HepG2 (cell line): ENCODE measurements around the gene CXCL3. TPM values are rescaled to one million over a fixed set of nuclear protein-coding genes. Genes with fewer than 3 reads are reported as not detected.

Experiments used
- ATAC-seq: fragments of 200-7000 bp; cut with Tn5 transposase; 3 replicates; pipeline ENCODE4 v1.9.1; 2020; ENCODE audit warnings: mild to moderate bottlenecking, moderate library complexity
- BruUV-seq: library from RNA; stranded (reverse); fragments of 400-500 nt; replicated peaks from 2 replicates; lab custom pipeline; 2021; lab: Mats Ljungman, UMichigan
- CTCF ChIA-PET: fragments of 300-600 bp; formaldehyde crosslinking; extraction: SDS; loops from one replicate; lab custom pipeline; 2021; ENCODE audit warnings: low total read pairs, inconsistent platforms, low intra/inter-chr PET ratio; lab: Yijun Ruan, JAX
- POLR2A ChIA-PET: fragments of 350-600 bp; sonication (Branson Sonifier 250); formaldehyde crosslinking; loops from one replicate; lab custom pipeline; 2020; ENCODE audit warnings: antibody characterized with exemption, inconsistent platforms; lab: Yijun Ruan, JAX
- DNase-seq: peaks from one replicate; pipeline ENCODE4 v3.0.0-alpha.2; 2015; ENCODE audit warnings: low spot score
- FAIRE-seq: peaks from 3 replicates; lab custom pipeline; 2011; peaks lifted over from hg19 to GRCh38; lab: Jason Lieb, UNC
- H2AFZ ChIP-seq: one replicate; pipeline ENCODE4 v1.6.1; 2011; ENCODE audit warnings: low read length, inconsistent platforms
- H3K27ac ChIP-seq: fragments of 300-600 bp; 3 replicates; pipeline ENCODE4 v1.8.0; 2011; ENCODE audit warnings: mixed run types, mild to moderate bottlenecking, mixed read lengths, low read length, inconsistent platforms; ENCODE audit not compliant: insufficient read depth; ENCODE audit errors: extremely low read length
- H3K27me3 ChIP-seq, 2 experiments: fragments of 200-600 bp in 1 of 2; 2 replicates in 1 of 2; 3 replicates in 1 of 2; pipeline versions ENCODE4 v1.6.0 to v1.8.0; 2011; ENCODE audit warnings: low read length in 2 of 2, mild to moderate bottlenecking in 2 of 2, moderate library complexity in 2 of 2, inconsistent platforms in 1 of 2; ENCODE audit not compliant: insufficient read depth in 2 of 2, control insufficient read depth in 1 of 2
- H3K36me3 ChIP-seq, 2 experiments: fragments of 200-600 bp in 1 of 2; replicated peaks in 1 of 2; 2 replicates in 1 of 2; 3 replicates in 1 of 2; pipeline versions ENCODE4 v1.5.1 to v1.8.0; 2011; ENCODE audit warnings: low read length in 2 of 2, inconsistent platforms in 1 of 2; ENCODE audit not compliant: insufficient read depth in 2 of 2, control insufficient read depth in 1 of 2
- H3K4me1 ChIP-seq: 2 replicates; pipeline ENCODE4 v1.5.1; 2012; ENCODE audit warnings: low read length, inconsistent platforms; ENCODE audit not compliant: insufficient read depth
- H3K4me2 ChIP-seq: 2 replicates; pipeline ENCODE4 v1.6.0; 2011; ENCODE audit warnings: low read depth, low read length, inconsistent platforms
- H3K4me3 ChIP-seq, 3 experiments: fragments of 200-600 bp in 1 of 3; sonication (generic), shearing (Covaris generic) in 1 of 3; replicated peaks in 1 of 3; 2 replicates each; pipeline ENCODE4 v1.5.1; 2011 to 2016; ENCODE audit warnings: low read length in 3 of 3, inconsistent platforms in 2 of 3, low read depth in 2 of 3, mild to moderate bottlenecking in 2 of 3, control low read depth in 1 of 3, mixed read lengths in 1 of 3; ENCODE audit not compliant: insufficient read depth in 1 of 3
- H3K79me2 ChIP-seq: one replicate; pipeline ENCODE4 v1.6.1; 2011; ENCODE audit warnings: low read length, inconsistent platforms; ENCODE audit not compliant: insufficient read depth
- H3K9ac ChIP-seq: 2 replicates; pipeline ENCODE4 v1.6.0; 2011; ENCODE audit warnings: mild to moderate bottlenecking, low read depth, low read length, inconsistent platforms; ENCODE audit not compliant: insufficient read depth
- H3K9me3 ChIP-seq: 2 replicates; pipeline ENCODE4 v1.5.1; 2012; ENCODE audit warnings: mild to moderate bottlenecking, low read length
- H4K20me1 ChIP-seq: 2 replicates; pipeline ENCODE4 v1.6.0; 2011; ENCODE audit warnings: inconsistent platforms, mild to moderate bottlenecking, low read length, moderate library complexity; ENCODE audit not compliant: insufficient read depth
- ATF7-NPFF ChIP-seq: sonication (generic); formaldehyde crosslinking; IDR thresholded peaks from 2 replicates; pipeline ENCODE4 v1.8.1; 2023; ENCODE audit warnings: mild to moderate bottlenecking, low read depth, missing genetic modification reagents, moderate library complexity
- CREB3 ChIP-seq: sonication (generic); formaldehyde crosslinking; IDR thresholded peaks from 2 replicates; pipeline ENCODE4 v1.5.0; 2020; ENCODE audit warnings: missing genetic modification reagents
- FLYWCH1 ChIP-seq: sonication (generic); formaldehyde crosslinking; IDR thresholded peaks from 2 replicates; pipeline ENCODE4 v1.8.1; 2023; ENCODE audit warnings: mild to moderate bottlenecking, missing genetic modification reagents
- GZF1 ChIP-seq: sonication (generic); formaldehyde crosslinking; IDR thresholded peaks from 2 replicates; pipeline ENCODE4 v1.5.1; 2020; ENCODE audit warnings: mild to moderate bottlenecking, missing genetic modification reagents
- HMGXB4 ChIP-seq, 2 experiments: sonication (generic) in 1 of 2; formaldehyde crosslinking in 1 of 2; IDR thresholded peaks; 2 replicates each; pipeline versions ENCODE4 v1.4.0 to v1.6.1; 2018 to 2020; ENCODE audit warnings: missing genetic modification reagents in 2 of 2, borderline replicate concordance in 1 of 2, low read depth in 1 of 2, mild to moderate bottlenecking in 1 of 2, missing biosample characterization in 1 of 2
- HOXA7 ChIP-seq: sonication (generic); formaldehyde crosslinking; IDR thresholded peaks from 2 replicates; pipeline ENCODE4 v1.8.1; 2022; ENCODE audit warnings: mild to moderate bottlenecking, missing genetic modification reagents, moderate library complexity
- MIER2 ChIP-seq: IDR thresholded peaks from 2 replicates; pipeline ENCODE4 v1.6.1; 2016; ENCODE audit warnings: missing biosample characterization, missing genetic modification reagents
- MXI1 ChIP-seq: IDR thresholded peaks from 3 replicates; pipeline ENCODE4 v1.6.1; 2012; ENCODE audit warnings: low read depth, low read length, inconsistent platforms, borderline replicate concordance
- MYNN ChIP-seq: sonication (generic); formaldehyde crosslinking; IDR thresholded peaks from 2 replicates; pipeline ENCODE4 v1.4.0; 2020; ENCODE audit warnings: mild to moderate bottlenecking, low read depth, missing genetic modification reagents
- NFYC ChIP-seq: IDR thresholded peaks from 2 replicates; pipeline ENCODE4 v1.6.1; 2016; ENCODE audit warnings: missing genetic modification reagents, missing compliant biosample characterization
- SETDB1 ChIP-seq: sonication (generic); formaldehyde crosslinking; IDR thresholded peaks from 2 replicates; pipeline ENCODE4 v1.5.1; 2020; ENCODE audit warnings: missing genetic modification reagents, mild to moderate bottlenecking, borderline replicate concordance
- ZNF275 ChIP-seq: sonication (generic); formaldehyde crosslinking; IDR thresholded peaks from 2 replicates; pipeline ENCODE4 v1.8.0; 2022; ENCODE audit warnings: missing genetic modification reagents, mild to moderate bottlenecking, inconsistent platforms, borderline replicate concordance
- ZNF503 ChIP-seq: sonication (generic); formaldehyde crosslinking; IDR thresholded peaks from 2 replicates; pipeline ENCODE4 v1.4.0; 2020; ENCODE audit warnings: missing genetic modification reagents
- ZNF773 ChIP-seq: sonication (generic); formaldehyde crosslinking; IDR thresholded peaks from 2 replicates; pipeline ENCODE4 v1.4.0; 2020; ENCODE audit warnings: missing genetic modification reagents, borderline replicate concordance
- WGBS: methylation state at CpG from one replicate; pipeline ENCODE4 v1.1.6; 2017; ENCODE audit warnings: low lambda C conversion rate; 5-methylcytosine and 5-hydroxymethylcytosine counted together
- in situ Hi-C: cut with HindIII; loops from 2 replicates; pipeline ENCODE4 v1.10.0; 2017; ENCODE audit warnings: low pct_unique_long_range_greater_than_20kb; ENCODE audit not compliant: extremely low pct_ligation_motif_present
- intact Hi-C: fragments of 100-400 bp; cut with micrococcal nuclease; formaldehyde crosslinking; loops from one replicate; pipeline ENCODE4 v1.10.0; 2022; ENCODE audit not compliant: unreplicated experiment
- polyA plus RNA-seq, 8 experiments: library from polyadenylated mRNA; depleted of rRNA in 3 of 8; stranded (reverse) in 7 of 8; unstranded in 1 of 8; fragments of >200 nt; fragmentation: Illumina TruSeq in 4 of 8; extraction: Trizol in 4 of 8; gene quantifications; 2 replicates each; pipeline versions ENCODE4 v1.2.1 to v1.2.3, GENCODE V29; 2011 to 2016; ENCODE audit warnings: low read depth in 4 of 8, missing spikeins in 1 of 8, mixed read lengths in 1 of 8; ENCODE audit not compliant: insufficient read depth in 1 of 8
- total RNA-seq, 5 experiments: library from RNA; depleted of rRNA; stranded (reverse); fragments of >200 nt; fragmentation: Illumina TruSeq; extraction: Trizol; gene quantifications; 2 replicates each; pipeline ENCODE4 v1.2.3, GENCODE V29; 2016; ENCODE audit warnings: low read depth in 1 of 5

The CXCL3 gene
- total and polyA plus RNA-seq, 2 of the 13 experiments (the other 11 are each of a cell fraction or from before 2014, with no cell fraction given), result 0.13 TPM; not detected in 1

- TF ChIP-seq ZNF275 (no peak), ZNF773 (CRISPR knock-in tag) (no peak), ZNF503 (CRISPR knock-in tag) (no peak), NFYC (CRISPR knock-in tag) (no peak)
These were observed 40.2 kb downstream of the CXCL3 start, which contains the start of gene CXCL5 (continued) for GRCh38 chr4:73998040-73999011.

- Histone ChIP-seq H3K4me3 (no peak overlapping the region), H4K20me1 (no peaks in the 10 kb centered on the region), H3K79me2 (no peaks in the 10 kb centered on the region), H3K27me3 (peaks cover 0 to 6% of the 10 kb centered on the region in 2 experiments; a peak in 3 of 5 replicates), H3K4me2 (no peak overlapping the region), H2AFZ (no peak overlapping the region), H3K27ac (no peak overlapping the region), H3K36me3 (no peaks in the 10 kb centered on the region), H3K9ac (no peak overlapping the region), H3K4me1 (no peaks in the 10 kb centered on the region), H3K9me3 (no peaks in the 10 kb centered on the region)
- DNase-seq (no peak), FAIRE-seq (no peak), ATAC-seq (no peak)
- intact Hi-C loops, result no loop called here
- ChIA-PET CTCF (no interaction called here), POLR2A (no interaction called here)
- TF ChIP-seq MYNN (CRISPR knock-in tag), result no peak
- no peak for TF ChIP-seq HMGXB4 (CRISPR knock-in tag; IDR thresholded peaks at IDR 0.05; ENCODE audit: borderline replicate concordance in 1 of 2, low read depth in 1 of 2)
- TF ChIP-seq SETDB1 (CRISPR knock-in tag), result no peak
- no peak for TF ChIP-seq CREB3 (CRISPR knock-in tag)
- TF ChIP-seq ATF7-NPFF (CRISPR knock-in tag), result no peak
- TF ChIP-seq FLYWCH1 (CRISPR knock-in tag), result no peak
- no peak for TF ChIP-seq HOXA7 (CRISPR knock-in tag)
- TF ChIP-seq MIER2 (CRISPR knock-in tag), result no peak
- no peak for TF ChIP-seq MXI1
- TF ChIP-seq GZF1, result no peak
- in situ Hi-C loops, result no loop called here
- 0% methylated on average over 1 of the region's 1 CpG for WGBS
- BruUV-seq, result no TSS peak
These were observed 46.4 kb downstream of the CXCL3 start for GRCh38 chr4:73992050-73992449.
